Hepatocyte (in vitro differentiated cells): Measurements from ENCODE around the gene NPY4R. TPM values are rescaled to one million over a fixed set of nuclear protein-coding genes. Genes with fewer than 3 reads are reported as not detected.
"Not testable (repeated sequence)": the region's sequence is repeated elsewhere in the genome, so short reads cannot be mapped to it uniquely, and the experiment has no call there.

Source experiments
- DNase-seq: peaks from one replicate; pipeline ENCODE4 v3.0.0-alpha.2; 2016; ENCODE audit warnings: low spot score
- H2AFZ ChIP-seq: fragments of 200-600 bp; sonication (generic); 2 replicates; pipeline ENCODE4 v1.6.0; 2016; ENCODE audit warnings: antibody characterized with exemption, mild to moderate bottlenecking
- H3K27ac ChIP-seq: fragments of 200-600 bp; sonication (generic); 2 replicates; pipeline ENCODE4 v1.5.1; 2016; ENCODE audit warnings: mild to moderate bottlenecking
- H3K27me3 ChIP-seq: fragments of 200-600 bp; sonication (generic); 2 replicates; pipeline ENCODE4 v1.6.1; 2016
- H3K36me3 ChIP-seq: fragments of 200-600 bp; sonication (generic); replicated peaks from 2 replicates; pipeline ENCODE4 v1.5.1; 2016; ENCODE audit warnings: low read depth; ENCODE audit not compliant: insufficient read depth
- H3K4me1 ChIP-seq: fragments of 200-600 bp; sonication (generic); 2 replicates; pipeline ENCODE4 v1.5.1; 2016; ENCODE audit warnings: mild to moderate bottlenecking, moderate library complexity; ENCODE audit not compliant: insufficient read depth
- H3K4me2 ChIP-seq: fragments of 200-600 bp; sonication (generic); 2 replicates; pipeline ENCODE4 v1.6.0; 2016
- H3K4me3 ChIP-seq: fragments of 200-600 bp; sonication (generic); 2 replicates; pipeline ENCODE4 v1.5.1; 2016; ENCODE audit warnings: mild to moderate bottlenecking
- H3K79me2 ChIP-seq: fragments of 200-600 bp; sonication (generic); 2 replicates; pipeline ENCODE4 v1.6.0; 2017; ENCODE audit warnings: mild to moderate bottlenecking
- H3K9me2 ChIP-seq: fragments of 200-600 bp; sonication (generic); replicated peaks from 2 replicates; pipeline ENCODE4 v1.6.0; 2017; ENCODE audit warnings: mild to moderate bottlenecking; ENCODE audit not compliant: insufficient read depth
- H3K9me3 ChIP-seq: fragments of 200-600 bp; sonication (generic); 2 replicates; pipeline ENCODE4 v1.5.1; 2016; ENCODE audit warnings: low read depth, mild to moderate bottlenecking
- H4K20me1 ChIP-seq: fragments of 200-600 bp; sonication (generic); 2 replicates; pipeline ENCODE4 v1.6.0; 2016; ENCODE audit warnings: mild to moderate bottlenecking; ENCODE audit not compliant: insufficient read depth, poor library complexity, severe bottlenecking
- CTCF ChIP-seq: fragments of 200-600 bp; sonication (generic); IDR thresholded peaks from 2 replicates; pipeline ENCODE4 v1.5.1; 2016; ENCODE audit warnings: antibody characterized with exemption, mild to moderate bottlenecking; ENCODE audit not compliant: poor library complexity
- EZH2 ChIP-seq: fragments of 200-600 bp; sonication (generic); IDR thresholded peaks from 2 replicates; pipeline ENCODE4 v1.6.1; 2016; ENCODE audit warnings: antibody characterized with exemption, mild to moderate bottlenecking, borderline replicate concordance
- EZH2phosphoT487 ChIP-seq: fragments of 200-600 bp; sonication (generic); IDR thresholded peaks from one replicate; pipeline ENCODE4 v1.6.1; 2018; ENCODE audit warnings: antibody characterized with exemption, mild to moderate bottlenecking, low read depth, moderate library complexity; ENCODE audit not compliant: unreplicated experiment, severe bottlenecking
- WGBS: methylation state at CpG from one replicate; pipeline ENCODE4 v1.1.6; 2016; ENCODE audit warnings: low lambda C conversion rate; ENCODE audit errors: missing lambda C conversion rate; 5-methylcytosine and 5-hydroxymethylcytosine counted together
- polyA plus RNA-seq: library from polyadenylated mRNA; unstranded; fragments of >200 nt; fragmentation: Nextera tagmentation; extraction: Ambion mirVana; gene quantifications from 2 replicates; pipeline ENCODE4 v1.2.1, GENCODE V29; 2016
- total RNA-seq: library from RNA; depleted of rRNA; stranded (reverse); fragments of >200 nt; gene quantifications from 2 replicates; pipeline ENCODE4 v1.2.3, GENCODE V29; 2014

NPY4R gene
- 0.12 and 0.87 TPM in 2 replicates for total RNA-seq
- polyA plus RNA-seq: 0.07 TPM in 1 of 2 replicates, not detected in the other

GRCh38 chr10:46465765-46466164, at the start of gene NPY4R:
Gene NPY4R (minus strand): TSS chr10:46465958. CDS start chr10:46462635, 3,323 bp downstream.
- not testable (repeated sequence) for H4K20me1 ChIP-seq, H3K9me2 ChIP-seq, H3K79me2 ChIP-seq, H3K4me1 ChIP-seq, H3K36me3 ChIP-seq, H3K4me2 ChIP-seq, H3K27me3 ChIP-seq, H3K4me3 ChIP-seq, H3K27ac ChIP-seq, DNase-seq, H2AFZ ChIP-seq, H3K9me3 ChIP-seq
- WGBS: 20% methylated on average over 3 of the region's 36 CpGs

- Histone ChIP-seq H3K4me2 (no peak overlapping the region), H3K27ac (no peak overlapping the region), H3K79me2 (no peaks in the 10 kb centered on the region), H4K20me1 (no peaks in the 10 kb centered on the region), H2AFZ (no peak overlapping the region), H3K27me3 (no peaks in the 10 kb centered on the region), H3K36me3 (no peaks in the 10 kb centered on the region), H3K9me3 (no peaks in the 10 kb centered on the region), H3K9me2 (no peaks in the 10 kb centered on the region), H3K4me3 (no peak overlapping the region), H3K4me1 (no peaks in the 10 kb centered on the region)
- TF ChIP-seq CTCF: no peak
- no peak for TF ChIP-seq EZH2
- no peak for TF ChIP-seq EZH2phosphoT487
- DNase-seq: no peak
These were observed 49.6 kb upstream of the NPY4R start for GRCh38 chr10:46515366-46515765.

GRCh38 chr10:46514899-46515298, 49.1 kb upstream of the NPY4R start:
- no peak overlapping the region for H3K4me3 ChIP-seq
- H3K27me3 ChIP-seq: no peaks in the 10 kb centered on the region
- H3K9me2 ChIP-seq: no peaks in the 10 kb centered on the region
- H3K4me2 ChIP-seq: no peak overlapping the region
- H3K9me3 ChIP-seq: no peaks in the 10 kb centered on the region
- H3K4me1 ChIP-seq: no peaks in the 10 kb centered on the region
- 85% methylated on average over 3 of the region's 3 CpGs for WGBS
- no peaks in the 10 kb centered on the region for H3K36me3 ChIP-seq
- TF ChIP-seq CTCF (no peak), EZH2phosphoT487 (no peak)
- H2AFZ ChIP-seq: no peak overlapping the region
- H3K79me2 ChIP-seq: no peaks in the 10 kb centered on the region
- no peak for DNase-seq
- no peak overlapping the region for H3K27ac ChIP-seq
- no peaks in the 10 kb centered on the region for H4K20me1 ChIP-seq

GRCh38 chr10:46514431-46514861, 48.7 kb upstream of the NPY4R start:
- DNase-seq: no peak
- no peaks in the 10 kb centered on the region for H4K20me1 ChIP-seq
- no peak overlapping the region for H3K4me3 ChIP-seq
- H2AFZ ChIP-seq: no peak overlapping the region
- no peaks in the 10 kb centered on the region for H3K79me2 ChIP-seq
- no peak overlapping the region for H3K4me2 ChIP-seq
- 77% methylated on average over 6 of the region's 6 CpGs for WGBS
- H3K27me3 ChIP-seq: no peaks in the 10 kb centered on the region
- no peaks in the 10 kb centered on the region for H3K9me2 ChIP-seq
- H3K4me1 ChIP-seq: no peaks in the 10 kb centered on the region
- no peak overlapping the region for H3K27ac ChIP-seq
- H3K9me3 ChIP-seq: no peaks in the 10 kb centered on the region
- no peaks in the 10 kb centered on the region for H3K36me3 ChIP-seq
- no peak for TF ChIP-seq EZH2phosphoT487
- no peak for TF ChIP-seq EZH2
- TF ChIP-seq CTCF: no peak

GRCh38 chr10:46513333-46513732, 47.6 kb upstream of the NPY4R start:
- not testable (repeated sequence) for H3K4me3 ChIP-seq, H3K9me3 ChIP-seq, DNase-seq, H3K36me3 ChIP-seq, H3K27ac ChIP-seq, H4K20me1 ChIP-seq, H3K79me2 ChIP-seq, H3K27me3 ChIP-seq, H2AFZ ChIP-seq, H3K9me2 ChIP-seq, H3K4me2 ChIP-seq, H3K4me1 ChIP-seq
- WGBS: no CpG with 5 or more reads among the region's 8 CpGs

GRCh38 chr10:46512725-46513124, 47.0 kb upstream of the NPY4R start:
- not testable (repeated sequence) for H4K20me1 ChIP-seq, H3K4me3 ChIP-seq, H3K79me2 ChIP-seq, H3K36me3 ChIP-seq, H2AFZ ChIP-seq, H3K4me2 ChIP-seq, H3K4me1 ChIP-seq, H3K9me3 ChIP-seq, H3K9me2 ChIP-seq, H3K27me3 ChIP-seq, DNase-seq, H3K27ac ChIP-seq
- WGBS: no CpG with 5 or more reads among the region's 7 CpGs

- not testable (repeated sequence) for H3K36me3 ChIP-seq, H3K9me2 ChIP-seq, H3K4me3 ChIP-seq, H2AFZ ChIP-seq, H3K27me3 ChIP-seq, DNase-seq, H4K20me1 ChIP-seq, H3K79me2 ChIP-seq, H3K4me1 ChIP-seq, H3K9me3 ChIP-seq, H3K27ac ChIP-seq, H3K4me2 ChIP-seq
- WGBS: no CpG with 5 or more reads among the region's 5 CpGs
These were observed 46.2 kb upstream of the NPY4R start for GRCh38 chr10:46512002-46512401.
